Thymus (tissue), 11 donors: Measurements from ENCODE around the gene ACAN. TPM values are rescaled to one million over a fixed set of nuclear protein-coding genes. Genes with fewer than 3 reads are reported as not detected.

Experiments
- DNase-seq, 9 donors: peaks; one replicate each; pipeline ENCODE4 v3.0.0-alpha.2; 2013; ENCODE audit warnings: low spot score in 9 of 9, low read depth in 6 of 9, missing footprints in 1 of 9
- H3K27ac ChIP-seq, 2 donors: one replicate each; pipeline ENCODE4 v1.5.1; 2013; ENCODE audit warnings: control low read depth in 1 of 2, low read depth in 1 of 2, low read length in 1 of 2, mild to moderate bottlenecking in 1 of 2, moderate library complexity in 1 of 2
- H3K27me3 ChIP-seq, 2 donors: one replicate each; pipeline ENCODE4 v1.5.1; 2013; ENCODE audit warnings: low read length in 1 of 2; ENCODE audit not compliant: control insufficient read depth in 2 of 2, insufficient read depth in 1 of 2
- H3K36me3 ChIP-seq, 2 donors: one replicate each; pipeline ENCODE4 v1.5.1; 2013; ENCODE audit warnings: low read length in 1 of 2, mild to moderate bottlenecking in 1 of 2, moderate library complexity in 1 of 2; ENCODE audit not compliant: control insufficient read depth in 2 of 2, insufficient read depth in 2 of 2
- H3K4me1 ChIP-seq, 2 donors: one replicate each; pipeline ENCODE4 v1.5.1; 2013; ENCODE audit warnings: low read length in 2 of 2; ENCODE audit not compliant: control insufficient read depth in 2 of 2, insufficient read depth in 2 of 2
- H3K4me3 ChIP-seq, 2 donors: one replicate each; pipeline ENCODE4 v1.5.1; 2013; ENCODE audit warnings: low read length in 2 of 2, control low read depth in 1 of 2, mild to moderate bottlenecking in 1 of 2
- H3K9me3 ChIP-seq, 2 donors: one replicate each; pipeline ENCODE4 v1.5.1; 2013; ENCODE audit warnings: low read length in 1 of 2, mild to moderate bottlenecking in 1 of 2; ENCODE audit not compliant: control insufficient read depth in 2 of 2, insufficient read depth in 1 of 2
- WGBS: extraction: QIAGEN DNeasy Blood & Tissue Kit; methylation state at CpG from one replicate; pipeline ENCODE4 v1.1.7; 2013; 5-methylcytosine and 5-hydroxymethylcytosine counted together
- polyA plus RNA-seq: library from polyadenylated mRNA; stranded (reverse); fragments of 200-250 nt; gene quantifications from one replicate; pipeline ENCODE4 v1.2.3, GENCODE V29; 2013
- total RNA-seq: library from RNA; stranded (reverse); fragments of 120-200 nt; gene quantifications from one replicate; pipeline ENCODE4 v1.2.4, GENCODE V29; 2013
- donor health status: healthy.

ACAN gene
- total and polyA plus RNA-seq, 2 donors, result 0.28 to 0.80 TPM

DNA sequence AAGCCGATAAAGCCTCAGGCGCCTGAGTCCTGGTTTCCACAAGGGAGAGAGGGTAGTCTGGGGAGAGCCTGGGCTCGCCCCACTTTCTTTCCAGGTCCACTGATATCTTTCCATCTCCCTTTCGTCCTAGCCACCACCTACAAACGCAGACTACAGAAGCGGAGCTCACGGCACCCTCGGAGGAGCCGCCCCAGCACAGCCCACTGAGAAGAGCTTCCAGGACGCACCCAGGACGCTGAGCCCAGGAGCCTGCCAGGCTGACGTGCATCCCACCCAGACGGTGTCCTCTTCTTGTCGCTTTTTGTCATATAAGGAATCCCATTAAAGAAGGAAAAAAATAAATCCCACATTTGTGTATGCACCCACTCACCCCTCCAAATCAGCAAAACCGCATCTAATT lies 71.0 kb downstream of the ACAN start:
- H3K27ac ChIP-seq, result no peak overlapping the region
- no peak overlapping the region for H3K4me3 ChIP-seq
- H3K9me3 ChIP-seq, result no peaks in the 10 kb centered on the region
- DNase-seq, result no peak
- H3K4me1 ChIP-seq, result no peaks in the 10 kb centered on the region
- WGBS, result 95% methylated on average over 15 of the region's 15 CpGs
- H3K27me3 ChIP-seq, result peaks cover 0 to 7% of the 10 kb centered on the region in 2 donors
- H3K36me3 ChIP-seq, result no peaks in the 10 kb centered on the region

DNA sequence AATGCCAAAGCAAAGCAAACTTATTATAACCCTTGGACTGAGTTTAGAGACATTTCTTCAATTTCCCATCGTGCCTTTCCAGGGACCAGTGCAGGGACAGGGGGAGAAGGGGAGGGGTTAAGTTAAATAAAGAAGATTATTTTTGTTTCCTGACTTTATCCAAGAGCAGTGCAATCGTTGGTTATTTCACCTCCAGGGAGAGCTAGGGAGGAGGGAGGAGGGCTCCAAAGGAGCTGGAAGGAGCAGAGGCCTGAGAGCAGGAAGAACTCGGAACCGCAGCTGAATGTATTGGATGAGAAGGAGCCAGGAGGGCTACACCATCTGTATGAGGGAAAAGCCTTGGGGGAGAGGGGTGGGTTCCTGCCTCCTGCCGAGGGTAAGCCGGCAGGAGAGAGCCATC lies 71.4 kb downstream of the ACAN start:
- no peak for DNase-seq
- Histone ChIP-seq H3K36me3 (no peaks in the 10 kb centered on the region), H3K4me3 (no peak overlapping the region), H3K9me3 (no peaks in the 10 kb centered on the region), H3K4me1 (no peaks in the 10 kb centered on the region), H3K27me3 (peaks cover 0 to 7% of the 10 kb centered on the region in 2 donors), H3K27ac (no peak overlapping the region)
- 80% methylated on average over 6 of the region's 6 CpGs for WGBS

DNA sequence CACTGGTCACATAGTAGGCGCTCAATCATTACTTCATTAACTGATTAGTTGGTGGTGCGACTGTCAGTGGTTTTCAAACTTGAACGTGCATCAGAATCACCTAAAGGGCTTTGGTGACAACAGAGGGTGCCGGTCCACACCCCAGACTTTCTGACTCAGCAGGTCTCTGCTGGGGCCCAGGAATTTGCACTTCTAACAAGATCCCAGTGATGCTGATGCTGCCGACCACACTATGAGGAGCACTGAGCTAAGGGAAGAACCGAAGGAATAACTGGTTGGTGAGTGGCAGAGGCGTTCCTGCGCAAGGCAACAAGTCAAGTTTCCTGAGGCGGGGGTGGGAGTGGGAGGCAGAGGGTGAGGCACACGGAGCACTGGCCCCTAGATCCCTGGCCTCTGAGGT lies 73.3 kb downstream of the ACAN start:
- WGBS, result 95% methylated on average over 10 of the region's 10 CpGs
- DNase-seq, result no peak
- Histone ChIP-seq H3K27me3 (peaks cover 0 to 2% of the 10 kb centered on the region in 2 donors), H3K36me3 (no peaks in the 10 kb centered on the region), H3K4me3 (no peak overlapping the region), H3K9me3 (no peaks in the 10 kb centered on the region), H3K4me1 (no peaks in the 10 kb centered on the region), H3K27ac (no peak overlapping the region)

DNA sequence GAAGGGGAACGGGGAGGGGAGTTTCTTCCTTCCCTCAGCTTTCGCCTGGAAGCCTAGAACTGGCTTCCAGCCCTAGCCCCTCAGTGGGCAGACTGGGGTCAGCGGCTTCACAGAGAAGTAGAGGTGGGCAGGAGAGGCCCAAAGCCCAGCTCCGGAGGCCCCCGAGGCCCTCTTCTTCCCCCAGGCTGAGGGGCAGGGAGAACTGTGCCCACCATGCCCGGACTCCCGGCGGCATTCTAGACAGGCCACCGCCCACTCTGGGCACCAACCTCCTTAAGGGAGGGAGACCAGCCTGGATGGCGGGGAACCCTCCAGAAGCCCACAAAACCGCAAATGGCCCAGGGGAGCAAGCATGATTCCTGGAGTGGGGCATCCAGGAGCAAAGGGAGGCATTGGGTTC lies 74.2 kb downstream of the ACAN start:
- peaks cover 0 to 2% of the 10 kb centered on the region in 2 donors for H3K27me3 ChIP-seq
- 95% methylated on average over 11 of the region's 11 CpGs for WGBS
- DNase-seq, result no peak
- no peaks in the 10 kb centered on the region for H3K36me3 ChIP-seq
- H3K27ac ChIP-seq, result no peak overlapping the region
- no peaks in the 10 kb centered on the region for H3K4me1 ChIP-seq
- no peak overlapping the region for H3K4me3 ChIP-seq
- H3K9me3 ChIP-seq, result no peaks in the 10 kb centered on the region

DNA sequence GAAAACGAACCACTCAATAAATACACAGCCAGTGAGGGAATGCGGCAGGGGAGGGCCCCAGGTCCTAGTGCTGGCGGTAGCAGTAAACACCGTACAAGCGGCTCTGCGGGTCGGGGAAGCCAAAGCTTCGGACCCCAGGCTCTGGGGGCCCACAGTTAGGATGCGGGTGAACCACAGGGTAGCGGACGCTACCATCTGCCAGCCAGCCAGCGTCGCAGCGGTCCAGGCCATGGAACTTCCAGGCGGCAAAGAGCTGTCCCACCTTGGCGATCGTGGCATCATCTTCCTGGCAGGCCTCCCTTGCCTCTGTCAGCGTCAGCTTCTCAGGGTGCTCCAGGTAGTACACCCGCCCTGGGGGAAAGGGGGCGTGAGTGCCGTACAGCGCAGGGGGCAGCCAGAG lies 74.7 kb downstream of the ACAN start:
- WGBS, result 93% methylated on average over 22 of the region's 22 CpGs
- H3K27ac ChIP-seq, result no peak overlapping the region
- no peaks in the 10 kb centered on the region for H3K36me3 ChIP-seq
- no peaks in the 10 kb centered on the region for H3K9me3 ChIP-seq
- no peak for DNase-seq
- H3K4me3 ChIP-seq, result no peak overlapping the region
- no peaks in the 10 kb centered on the region for H3K4me1 ChIP-seq
- H3K27me3 ChIP-seq, result peaks cover 0 to 2% of the 10 kb centered on the region in 2 donors

DNA sequence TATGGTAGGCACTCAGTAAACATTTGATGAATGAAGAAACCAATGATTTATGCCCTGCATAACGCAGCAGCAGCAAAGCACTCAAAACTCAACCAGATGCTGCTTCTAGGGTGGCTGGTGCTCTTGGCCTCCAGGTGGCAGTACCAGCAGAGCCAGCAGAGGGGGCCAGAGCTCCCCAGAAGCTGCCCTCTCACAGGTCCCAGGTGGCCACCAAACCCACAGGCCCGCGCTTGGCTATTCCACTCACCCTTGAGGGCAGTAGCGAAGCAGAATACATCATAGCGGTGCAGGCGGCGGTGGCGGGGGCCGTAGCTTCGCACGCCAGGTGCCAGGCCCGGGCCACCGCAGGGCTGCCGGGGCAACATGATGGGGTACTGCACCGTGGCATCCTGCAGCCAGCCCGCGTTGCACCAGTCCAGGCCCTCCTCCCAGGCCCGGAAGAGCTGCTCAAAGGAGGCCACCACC lies 75.5 kb downstream of the ACAN start:
- DNase-seq, result peak in 3 of 9 donors; percentile 19 to 46 (median 34)
- Histone ChIP-seq H3K27me3 (peaks cover 0 to 2% of the 10 kb centered on the region in 2 donors), H3K4me1 (no peaks in the 10 kb centered on the region), H3K27ac (no peak overlapping the region), H3K4me3 (no peak overlapping the region), H3K36me3 (no peaks in the 10 kb centered on the region), H3K9me3 (no peaks in the 10 kb centered on the region)
- WGBS, result 85% methylated on average over 18 of the region's 18 CpGs

DNA sequence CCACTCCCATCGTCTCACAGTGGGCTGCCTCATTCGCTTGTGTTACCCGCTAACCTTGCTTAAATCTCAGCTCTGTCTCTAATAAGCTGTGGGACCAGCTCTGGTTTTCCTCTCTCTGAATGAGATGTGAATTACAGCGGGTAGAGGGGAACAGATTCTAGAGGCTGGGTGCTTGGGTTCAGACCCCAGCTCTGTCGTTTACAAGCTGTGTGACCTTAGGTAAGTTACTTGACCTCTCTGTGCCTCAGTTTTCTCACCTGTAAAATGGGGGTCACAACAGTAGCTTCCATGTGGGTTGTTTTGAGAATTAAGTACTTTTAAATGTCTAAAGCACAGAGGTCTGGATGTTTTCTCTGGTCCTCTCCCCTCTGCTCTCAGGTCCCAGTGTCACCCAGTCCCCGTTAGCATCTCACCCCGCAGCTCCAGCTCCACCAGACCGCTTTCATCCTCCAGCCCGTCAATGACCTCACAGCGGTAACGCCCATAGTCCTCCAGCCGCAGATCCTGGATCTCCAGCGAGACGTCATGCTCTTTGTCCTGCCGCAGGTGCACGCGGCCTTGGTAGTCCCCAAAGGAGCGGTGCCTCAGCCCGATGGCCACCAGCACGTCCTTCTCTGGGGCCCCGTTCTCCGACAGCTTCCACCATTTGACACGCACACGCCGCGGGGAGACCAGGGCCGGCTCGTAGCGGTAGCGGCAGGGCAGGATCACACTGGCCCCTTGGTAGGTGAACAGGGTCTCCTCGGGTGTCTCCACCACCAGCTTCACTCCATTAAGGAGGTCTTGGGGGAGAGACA lies 77.9 kb downstream of the ACAN start:
- 97% methylated on average over 31 of the region's 31 CpGs for WGBS
- H3K27ac ChIP-seq, result no peak overlapping the region
- no peaks in the 10 kb centered on the region for H3K36me3 ChIP-seq
- H3K4me3 ChIP-seq, result no peak overlapping the region
- H3K4me1 ChIP-seq, result no peaks in the 10 kb centered on the region
- no peaks in the 10 kb centered on the region for H3K9me3 ChIP-seq
- no peaks in the 10 kb centered on the region for H3K27me3 ChIP-seq
- no peak for DNase-seq

DNA sequence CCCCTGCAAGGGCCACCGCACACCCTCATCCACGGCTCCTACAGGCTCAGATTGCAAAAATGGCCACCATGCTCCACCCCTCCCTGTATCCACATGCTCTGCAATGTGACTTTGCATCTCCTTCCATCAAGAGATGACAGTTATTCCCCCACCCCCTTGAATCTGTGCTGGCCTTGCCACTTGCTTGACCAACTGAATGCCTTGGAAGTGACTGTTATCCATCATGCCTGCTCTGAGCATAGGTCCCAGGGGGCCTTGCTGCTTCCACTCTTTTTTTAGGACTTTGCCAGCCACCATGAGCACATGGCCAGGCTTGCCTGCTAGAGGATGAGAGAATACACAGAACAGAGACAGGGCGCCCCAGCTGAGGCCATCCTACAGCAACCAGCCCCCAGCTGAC lies 78.5 kb downstream of the ACAN start:
- H3K27me3 ChIP-seq, result no peaks in the 10 kb centered on the region
- DNase-seq, result no peak
- no peaks in the 10 kb centered on the region for H3K4me1 ChIP-seq
- H3K4me3 ChIP-seq, result no peak overlapping the region
- 100% methylated on average over 3 of the region's 3 CpGs for WGBS
- H3K9me3 ChIP-seq, result no peaks in the 10 kb centered on the region
- no peaks in the 10 kb centered on the region for H3K36me3 ChIP-seq
- no peak overlapping the region for H3K27ac ChIP-seq

DNA sequence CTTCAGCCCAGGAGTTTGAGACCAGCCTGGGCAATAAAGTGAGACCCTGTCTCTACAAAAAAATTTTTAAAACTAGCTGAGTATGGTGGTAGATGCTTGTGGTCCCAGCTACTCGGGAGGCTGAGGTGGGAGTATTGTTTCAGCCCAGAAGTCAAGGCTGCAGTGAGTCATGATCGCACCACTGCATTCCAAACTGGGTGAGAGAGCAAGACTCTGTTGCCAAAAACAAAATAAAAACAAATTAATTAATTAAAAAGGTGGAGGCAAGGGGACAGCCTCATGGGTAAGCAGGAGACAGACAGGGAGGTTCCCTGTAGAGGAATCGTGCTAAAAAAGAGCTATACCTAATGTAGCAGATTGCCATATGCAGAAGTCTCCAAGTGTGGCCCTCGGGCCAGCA lies 79.5 kb downstream of the ACAN start:
- no peaks in the 10 kb centered on the region for H3K36me3 ChIP-seq
- H3K27ac ChIP-seq, result no peak overlapping the region
- no peaks in the 10 kb centered on the region for H3K27me3 ChIP-seq
- no peaks in the 10 kb centered on the region for H3K4me1 ChIP-seq
- 92% methylated on average over 4 of the region's 4 CpGs for WGBS
- H3K9me3 ChIP-seq, result no peaks in the 10 kb centered on the region
- no peak overlapping the region for H3K4me3 ChIP-seq
- DNase-seq, result no peak
